Ecto neural progenitor cell (in vitro differentiated cells): Measurements from ENCODE around the gene REST.

Source experiments
- DNase-seq: peaks from one replicate; pipeline ENCODE4 v3.0.0-alpha.2; 2018; ENCODE audit warnings: low spot score

REST gene

DNA sequence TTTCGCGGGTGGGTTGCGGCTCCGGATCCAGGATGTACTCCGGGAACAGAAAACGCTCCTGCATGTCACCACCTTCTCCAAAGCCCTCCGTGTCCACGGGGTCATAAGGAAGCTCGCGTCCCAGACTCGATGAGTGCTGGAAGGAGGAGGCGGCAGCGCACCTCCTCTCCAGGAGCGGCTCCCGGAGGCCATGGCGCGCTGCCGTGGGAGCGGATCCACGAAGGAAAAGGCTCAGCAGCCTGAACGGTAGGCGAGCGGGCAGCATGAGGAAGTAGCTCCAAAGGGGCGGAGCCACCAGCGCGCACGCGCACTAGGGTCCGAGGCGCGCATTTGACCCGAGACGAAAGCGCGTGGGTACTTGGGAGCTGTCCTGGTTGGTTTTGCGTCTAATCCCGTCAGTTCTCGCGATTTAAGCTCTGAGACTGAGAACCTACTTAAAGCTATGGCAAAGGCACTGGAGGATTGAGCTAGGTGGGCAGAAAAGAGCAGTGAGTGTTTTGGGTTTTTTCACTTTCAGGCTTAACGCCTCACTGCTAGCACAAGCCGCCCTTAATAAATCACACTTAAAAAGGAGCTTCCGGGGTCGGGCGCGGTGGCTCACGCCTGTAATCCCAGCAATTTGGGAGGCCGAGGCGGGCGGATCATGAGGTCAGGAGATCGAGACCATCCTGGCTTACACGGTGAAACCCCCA, 69.8 kb downstream of the REST start, which contains the start of gene NOA1:
TSS of gene NOA1 (minus strand) at position 286 of the 692 bp plus-strand sequence. CDS start at position 265, 21 bp downstream.
- DNase-seq: peak; percentile 99

DNA sequence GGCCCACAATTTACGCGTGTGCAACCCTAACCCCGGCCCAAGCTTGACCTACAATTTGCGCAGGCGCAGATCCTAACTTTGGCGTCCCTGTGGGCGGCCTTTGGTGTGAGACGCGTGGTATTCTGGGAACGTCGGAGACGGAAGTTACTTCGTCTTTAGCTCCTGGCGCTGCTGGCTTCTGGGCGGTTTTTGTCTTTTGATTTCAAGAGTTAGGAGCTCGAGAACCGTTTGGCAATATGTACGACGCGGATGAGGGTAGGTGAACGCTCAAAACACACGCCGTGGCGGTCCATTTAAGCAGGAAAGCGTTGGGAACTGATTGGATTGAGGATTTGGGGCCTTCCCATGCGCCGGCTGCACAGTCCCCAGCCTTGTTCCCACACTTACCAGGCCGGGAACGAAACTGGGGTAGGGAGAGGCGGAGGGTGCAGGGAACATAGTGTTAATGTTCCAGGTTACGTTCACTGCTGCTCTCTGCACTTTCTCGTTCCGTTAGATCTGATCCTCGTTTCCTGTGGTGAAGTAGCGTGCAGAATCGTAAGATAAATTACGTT, 71.1 kb downstream of the REST start, which contains the start of gene POLR2B:
TSS of gene POLR2B (plus strand) at position 147 of the 554 bp plus-strand sequence. CDS start at position 237, 90 bp downstream.
- DNase-seq: peak; percentile 96

DNA sequence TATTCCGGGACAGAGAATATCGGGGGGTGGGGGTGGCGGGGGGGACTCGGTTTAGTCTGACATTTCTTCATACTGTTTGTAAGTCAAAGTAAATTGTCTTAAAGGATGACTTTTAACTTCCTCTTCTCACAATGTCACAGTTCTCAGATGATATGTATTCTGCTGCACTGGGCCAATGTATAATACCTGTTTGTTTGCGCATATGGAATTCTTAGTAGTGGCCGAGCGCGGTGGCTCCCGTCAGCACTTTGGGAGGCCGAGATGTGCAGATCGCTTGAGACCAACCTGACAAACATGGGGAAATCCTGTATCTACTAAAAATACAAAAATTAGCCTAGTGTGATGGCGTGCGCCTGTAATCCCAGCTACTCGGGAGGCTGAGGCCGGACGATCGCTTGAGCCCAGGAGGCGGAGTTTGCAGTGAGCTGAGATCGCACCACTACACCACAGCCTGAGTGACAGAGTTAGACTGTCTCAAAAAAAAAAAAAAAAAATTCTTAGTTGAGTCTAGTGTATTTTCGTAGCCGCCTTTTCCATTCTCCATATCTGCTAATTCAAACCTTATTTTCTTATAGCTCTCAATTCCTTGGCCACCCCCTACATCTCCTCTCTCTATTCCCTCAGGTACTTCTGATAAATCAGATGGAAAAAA, 71.8 kb downstream of the REST start:
- DNase-seq: peak; percentile 48

DNA sequence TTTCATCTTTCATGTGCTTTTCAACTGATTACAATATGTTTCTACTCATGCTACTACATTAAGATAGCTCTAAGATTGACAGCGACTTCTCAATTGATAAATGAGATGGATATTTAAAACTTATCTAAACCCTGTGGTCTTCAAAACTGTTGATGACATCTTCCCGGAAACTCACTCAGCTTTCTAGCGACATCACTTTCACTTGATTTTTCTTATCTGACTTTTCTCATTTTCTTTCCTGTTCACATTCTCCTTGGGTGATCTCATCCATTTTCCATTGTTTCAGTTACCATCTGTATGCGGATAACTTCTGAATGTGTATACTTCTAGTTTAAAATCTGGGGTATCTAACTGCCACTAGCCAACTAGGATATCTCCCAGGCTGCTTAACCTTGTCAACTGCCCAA, 74.1 kb downstream of the REST start:
- no peak for DNase-seq

DNA sequence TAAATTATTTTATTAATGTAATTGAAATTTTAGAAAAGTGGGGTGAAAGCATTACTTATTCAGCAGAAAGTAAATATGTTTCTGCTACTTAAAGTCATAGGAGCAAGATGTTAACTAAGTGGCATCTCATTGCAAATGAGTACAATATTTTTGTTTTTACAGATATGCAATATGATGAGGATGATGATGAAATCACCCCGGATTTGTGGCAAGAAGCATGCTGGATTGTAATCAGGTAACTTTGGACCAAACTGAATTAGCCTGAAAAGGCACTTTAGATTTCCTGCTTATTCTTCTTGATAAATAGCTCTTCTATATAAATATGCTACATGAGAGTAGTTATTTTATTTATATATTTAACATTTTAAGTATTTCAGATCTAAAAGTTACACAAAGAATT, 78.5 kb downstream of the REST start:
- DNase-seq: no peak

DNA sequence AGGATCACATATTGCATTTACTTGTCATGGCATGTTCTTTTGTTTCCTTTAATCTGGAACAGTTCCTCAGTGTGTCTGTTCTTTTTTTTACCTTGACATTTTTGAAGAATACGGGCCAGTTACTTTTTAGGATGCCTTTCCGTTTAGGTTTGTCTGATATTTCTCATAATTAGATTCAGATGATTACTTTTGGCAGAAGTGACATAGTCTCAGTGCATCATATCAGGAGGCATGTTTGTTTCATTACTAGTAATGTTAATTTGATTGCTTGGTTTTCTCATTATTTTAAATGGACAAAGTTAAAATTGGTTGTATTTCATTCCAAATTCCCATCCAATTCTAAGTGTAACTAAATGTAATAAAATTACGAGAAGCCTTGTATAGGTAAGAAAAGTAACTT, 79.3 kb downstream of the REST start:
- DNase-seq: no peak

DNA sequence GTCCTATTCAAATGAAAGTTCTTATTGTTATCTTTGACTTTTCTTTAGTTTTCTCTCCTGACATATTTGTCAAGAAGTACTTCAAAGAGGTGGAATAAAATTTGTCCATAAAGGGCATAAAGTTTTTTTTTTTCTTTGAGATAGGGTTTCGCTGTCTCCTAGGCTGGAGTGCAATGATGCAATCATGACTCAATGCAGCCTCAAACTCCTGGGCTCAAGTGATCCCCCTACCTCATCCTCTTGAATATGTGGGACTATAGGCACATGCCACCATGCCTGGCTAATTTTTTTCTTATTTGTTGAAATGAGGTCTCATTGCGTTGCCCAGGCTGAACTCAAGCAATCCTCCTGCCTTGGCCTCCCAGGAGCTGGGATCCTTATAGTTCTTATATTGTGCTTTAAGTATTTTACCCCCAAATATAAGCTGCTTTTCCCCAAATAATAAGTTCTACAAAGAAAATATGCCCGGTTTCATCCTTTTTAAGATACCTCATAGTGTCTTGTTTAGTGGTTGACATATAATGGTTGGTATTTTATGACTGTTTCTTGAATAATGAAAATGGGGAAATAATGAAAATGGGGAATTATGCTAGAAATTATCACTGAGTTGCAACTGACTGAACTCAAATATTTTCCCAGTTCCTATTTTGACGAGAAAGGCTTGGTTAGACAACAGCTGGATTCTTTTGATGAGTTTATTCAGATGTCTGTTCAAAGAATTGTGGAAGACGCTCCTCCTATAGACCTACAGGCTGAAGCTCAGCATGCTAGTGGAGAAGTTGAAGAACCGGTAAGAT, 82.6 kb downstream of the REST start:
- no peak for DNase-seq

DNA sequence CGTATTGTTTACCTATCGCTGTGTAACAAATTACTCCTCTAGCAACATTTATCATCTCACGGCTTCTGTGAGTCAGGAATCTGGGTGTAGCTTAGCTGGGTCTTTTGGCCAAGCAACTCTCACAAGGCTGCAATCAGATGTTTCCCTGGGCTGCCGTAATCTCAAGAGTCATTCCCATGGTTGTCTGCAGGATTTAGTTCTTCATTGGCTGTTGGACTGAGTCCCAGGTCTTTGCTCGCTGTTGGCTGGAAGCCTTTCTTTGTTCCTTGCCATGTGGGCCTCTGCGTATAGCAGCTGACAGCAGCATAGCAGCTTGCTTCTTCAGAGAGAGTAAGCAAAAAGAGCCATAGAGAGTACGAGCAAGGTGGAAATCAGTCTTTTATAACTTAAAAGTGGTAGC, 87.8 kb downstream of the REST start:
- no peak for DNase-seq

DNA sequence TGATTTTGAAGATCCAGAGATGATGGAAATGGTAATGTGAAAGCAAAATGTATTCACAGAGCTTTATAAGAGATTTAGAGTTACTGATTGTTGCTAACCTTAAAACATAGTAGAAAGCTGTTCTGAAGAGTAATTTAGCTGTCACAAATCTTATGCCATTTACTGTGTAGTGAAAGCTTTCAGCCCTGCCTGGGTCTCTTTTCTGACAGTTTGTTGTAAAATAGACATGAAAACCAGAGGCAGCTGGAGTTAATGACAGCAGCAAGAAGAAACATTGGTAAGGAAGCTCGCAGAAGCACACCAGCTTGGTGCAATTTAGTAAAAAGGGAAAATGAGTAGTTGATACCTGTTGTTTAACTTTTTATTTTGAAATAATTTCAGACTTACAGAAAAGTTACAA, 92.1 kb downstream of the REST start:
- no peak for DNase-seq

DNA sequence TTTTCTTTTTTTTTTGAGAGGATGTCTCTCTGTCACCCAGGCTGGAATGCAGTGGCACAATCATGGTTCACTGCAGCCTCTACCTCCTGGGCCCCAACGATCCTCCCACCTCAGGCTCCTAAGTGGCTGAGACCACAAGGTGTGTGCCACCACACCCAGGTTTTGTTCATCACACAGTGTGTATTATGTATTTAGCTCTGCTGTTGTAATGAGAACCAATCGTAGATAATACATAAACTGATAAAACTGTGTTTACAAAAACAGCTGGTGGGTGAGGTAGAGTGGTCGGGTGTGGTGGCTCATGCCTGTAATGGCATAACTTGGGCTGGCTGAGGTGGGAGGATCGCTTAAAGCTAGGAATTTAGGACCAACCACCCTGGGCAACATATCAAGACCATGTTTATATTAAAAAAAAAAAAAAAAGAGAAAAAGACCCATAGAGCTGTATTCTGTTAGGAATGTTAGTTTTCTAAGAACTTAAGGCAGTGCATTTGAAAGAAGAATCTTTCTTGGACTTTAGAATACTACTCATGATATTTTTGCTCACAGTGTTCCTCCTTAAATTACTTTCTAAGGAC, 105.9 kb downstream of the REST start:
- DNase-seq: no peak
